Kidney (tissue), 14 donors: ENCODE data around the gene CTCFL. TPM values are rescaled to one million over a fixed set of nuclear protein-coding genes. Genes with fewer than 3 reads are reported as not detected.

Experiments used
- DNase-seq, 5 donors: peaks; one replicate each; pipeline ENCODE4 v3.0.0-alpha.2; 2013 to 2020
- FAIRE-seq: peaks from 2 replicates; lab custom pipeline; 2012; peaks lifted over from hg19 to GRCh38; lab: Jason Lieb, UNC
- H3K27ac ChIP-seq, 2 donors: one replicate each; pipeline ENCODE4 v1.7.0; 2013; ENCODE audit warnings: low read depth in 2 of 2, low read length in 2 of 2, inconsistent platforms in 1 of 2
- H3K27me3 ChIP-seq: one replicate; pipeline ENCODE4 v1.7.1; 2013; ENCODE audit warnings: low read length, inconsistent platforms; ENCODE audit not compliant: control insufficient read depth, insufficient read depth
- H3K36me3 ChIP-seq, 3 donors: one replicate each; pipeline versions ENCODE4 v1.7.0 to v1.7.1; 2013; ENCODE audit warnings: low read length in 3 of 3, control low read depth in 1 of 3, inconsistent platforms in 1 of 3; ENCODE audit not compliant: insufficient read depth in 3 of 3, control insufficient read depth in 2 of 3
- H3K4me1 ChIP-seq, 3 donors: one replicate each; pipeline versions ENCODE4 v1.7.0 to v1.7.1; 2013; ENCODE audit warnings: low read length in 3 of 3, inconsistent platforms in 1 of 3, low read depth in 1 of 3; ENCODE audit not compliant: control insufficient read depth in 2 of 3, insufficient read depth in 2 of 3
- H3K4me3 ChIP-seq, 3 donors: one replicate each; pipeline versions ENCODE4 v1.7.0 to v1.8.1; 2013; ENCODE audit warnings: low read length in 3 of 3, control low read depth in 1 of 3, inconsistent platforms in 1 of 3
- H3K9ac ChIP-seq, 3 donors: one replicate each; pipeline versions ENCODE4 v1.7.0 to v1.7.1; 2013; ENCODE audit warnings: low read length in 3 of 3, control low read depth in 1 of 3, inconsistent platforms in 1 of 3
- H3K9me3 ChIP-seq, 3 donors: one replicate each; pipeline versions ENCODE4 v1.7.0 to v1.7.1; 2013; ENCODE audit warnings: low read length in 3 of 3, control low read depth in 1 of 3, inconsistent platforms in 1 of 3; ENCODE audit not compliant: control insufficient read depth in 2 of 3, insufficient read depth in 1 of 3
- CTCF ChIP-seq: IDR thresholded peaks from 3 replicates; pipeline ENCODE4 v1.5.1; 2012; ENCODE audit warnings: mild to moderate bottlenecking, moderate library complexity, borderline replicate concordance; ENCODE audit not compliant: insufficient read depth; ENCODE audit errors: extremely low read depth
- intact Hi-C: fragments of 100-400 bp; cut with DNase I; formaldehyde crosslinking; loops from one replicate; pipeline ENCODE4 v1.11.1; 2022
- polyA plus RNA-seq: library from polyadenylated mRNA; stranded (reverse); fragments of 350-450 nt; fragmentation: Illumina TruSeq; extraction: RNeasy Lipid Tissue Mini Kit (QIAGEN cat#74804); gene quantifications from one replicate; pipeline ENCODE4 v1.2.3, GENCODE V29; 2014; ENCODE audit warnings: low read depth, low replicate concordance; ENCODE audit not compliant: insufficient read depth
- total RNA-seq: library from RNA; stranded (reverse); fragmentation: NEBNext Ultra II Directional; extraction: Animal tissue kit (Norgen Biotek cat#: 25700); gene quantifications from one replicate; pipeline ENCODE4 v1.2.1, GENCODE V29; 2021
- donor health status: control.
- donor health status: control.
- donor health status: control.
- donor health status: control.
- donor health status: control.
- donor health status: DM: yes; HTN: yes; CAD: no.
- donor health status: Normal renal cell carcinoma (clear cell type).

The CTCFL gene
- total and polyA plus RNA-seq, 2 donors from 2014 or later: not detected

GRCh38 chr20:57451431-57451794, 73.5 kb downstream of the CTCFL start:
- DNase-seq: no peak
- Histone ChIP-seq H3K4me1 (peaks cover 0 to 2% (median 0%) of the 10 kb centered on the region in 3 donors), H3K9me3 (no peaks in the 10 kb centered on the region), H3K27me3 (no peaks in the 10 kb centered on the region), H3K36me3 (no peaks in the 10 kb centered on the region), H3K9ac (no peak overlapping the region), H3K4me3 (no peak overlapping the region), H3K27ac (no peak overlapping the region)
- no peak for TF ChIP-seq CTCF
- FAIRE-seq: no peak
- intact Hi-C loops: no loop called here

- Histone ChIP-seq H3K9ac (no peak overlapping the region), H3K27ac (no peak overlapping the region), H3K4me1 (peaks cover 0 to 2% (median 0%) of the 10 kb centered on the region in 3 donors), H3K36me3 (no peaks in the 10 kb centered on the region), H3K9me3 (no peaks in the 10 kb centered on the region), H3K4me3 (no peak overlapping the region), H3K27me3 (no peaks in the 10 kb centered on the region)
- no peak for TF ChIP-seq CTCF
- DNase-seq (no peak), FAIRE-seq (no peak)
- intact Hi-C loops: no loop called here
Observed at GRCh38 chr20:57450931-57451330, 74.0 kb downstream of the CTCFL start.

GRCh38 chr20:57450419-57450818, 74.5 kb downstream of the CTCFL start:
- no peak overlapping the region for H3K4me3 ChIP-seq
- DNase-seq (peak in 2 of 5 donors; percentile 45 to 80), FAIRE-seq (no peak)
- H3K36me3 ChIP-seq: no peaks in the 10 kb centered on the region
- H3K27me3 ChIP-seq: no peaks in the 10 kb centered on the region
- H3K9ac ChIP-seq: no peak overlapping the region
- H3K9me3 ChIP-seq: peaks cover 0 to 2% (median 0%) of the 10 kb centered on the region in 3 donors
- H3K4me1 ChIP-seq: peaks cover 0 to 2% (median 0%) of the 10 kb centered on the region in 3 donors
- intact Hi-C loops: no loop called here
- TF ChIP-seq CTCF: no peak
- no peak overlapping the region for H3K27ac ChIP-seq
